Frontal cortex (tissue), 4 donors: ENCODE data around the gene UBQLNL. TPM values are rescaled to one million over a fixed set of nuclear protein-coding genes. Genes with fewer than 3 reads are reported as not detected.

ENCODE experiments used
- DNase-seq, 2 donors: peaks; one replicate each; pipeline ENCODE4 v3.0.0; 2012; ENCODE audit warnings: low spot score in 2 of 2
- FAIRE-seq: peaks from 2 replicates; lab custom pipeline; 2012; peaks lifted over from hg19 to GRCh38; lab: Jason Lieb, UNC
- total RNA-seq: library from RNA; depleted of rRNA; stranded (reverse); fragments of >200 nt; gene quantifications from one replicate; pipeline ENCODE4 v1.2.3, GENCODE V29; 2014
- donor health status: control.
- donor health status: control.
- donor health status: control.

Gene UBQLNL
- total RNA-seq, 1 donor from 2014 or later, result under 0.01 TPM

- FAIRE-seq, result no peak
- DNase-seq, result no peak
Observed at GRCh38 chr11:5508605-5509004, 7.9 kb downstream of the UBQLNL start.

- no peak for DNase-seq
- no peak for FAIRE-seq
Observed at GRCh38 chr11:5507933-5508305, 8.6 kb downstream of the UBQLNL start.

- DNase-seq (no peak), FAIRE-seq (no peak)
Observed at GRCh38 chr11:5507177-5507932, 9.1 kb downstream of the UBQLNL start.

- DNase-seq, result no peak
- no peak for FAIRE-seq
Observed at GRCh38 chr11:5505363-5506048, 11.0 kb downstream of the UBQLNL start.

- DNase-seq (no peak), FAIRE-seq (no peak)
Observed at GRCh38 chr11:5504403-5504921, 12.0 kb downstream of the UBQLNL start.

- no peak for FAIRE-seq
- DNase-seq, result no peak
Observed at GRCh38 chr11:5500393-5500801, 16.1 kb downstream of the UBQLNL start.

- FAIRE-seq (no peak), DNase-seq (no peak)
Observed at GRCh38 chr11:5499671-5500070, 16.8 kb downstream of the UBQLNL start.

- no peak for DNase-seq
- FAIRE-seq, result no peak
Observed at GRCh38 chr11:5489576-5490357, 26.7 kb downstream of the UBQLNL start.

- no peak for FAIRE-seq
- DNase-seq, result no peak
Observed at GRCh38 chr11:5488798-5489399, 27.6 kb downstream of the UBQLNL start.

GRCh38 chr11:5488385-5488784, 28.1 kb downstream of the UBQLNL start, which contains the start of gene OR52D1:
OR52D1 (plus strand) TSS chr11:5488685; CDS start chr11:5488707, 22 bp downstream.
- no peak for FAIRE-seq
- DNase-seq, result no peak

GRCh38 chr11:5486421-5486820, 30.1 kb downstream of the UBQLNL start:
- DNase-seq (no peak), FAIRE-seq (no peak)

- FAIRE-seq (no peak), DNase-seq (no peak)
Observed at GRCh38 chr11:5486003-5486402, 30.5 kb downstream of the UBQLNL start.

GRCh38 chr11:5476186-5476819, 40.2 kb downstream of the UBQLNL start:
- peak; percentile 31 to 39 for DNase-seq
- no peak for FAIRE-seq

GRCh38 chr11:5473921-5474320, 42.6 kb downstream of the UBQLNL start:
- DNase-seq, result no peak
- no peak for FAIRE-seq

GRCh38 chr11:5467527-5467926, 49.0 kb downstream of the UBQLNL start:
- FAIRE-seq, result no peak
- no peak for DNase-seq

Other genes starting within 250 kb of the UBQLNL start
- gene HBE1, start 246.8 kb downstream of the UBQLNL start, total RNA-seq, result 15.1 TPM
- 0.41 TPM for gene OR51B4, start 214.8 kb downstream of the UBQLNL start, total RNA-seq
- gene OR51B2, start 192.4 kb downstream of the UBQLNL start, total RNA-seq, result 0.41 TPM
- gene OR51B5, start 173.2 kb downstream of the UBQLNL start, total RNA-seq, result 0.82 TPM
- not detected for gene OR51B6, start 165.2 kb downstream of the UBQLNL start, total RNA-seq
- not detected for gene OR51M1, start 132.9 kb downstream of the UBQLNL start, total RNA-seq
- not detected for gene OR51Q1, start 94.6 kb downstream of the UBQLNL start, total RNA-seq
- gene OR51I1, start 75.2 kb downstream of the UBQLNL start, total RNA-seq, result not detected
- gene OR51I2, start 67.4 kb downstream of the UBQLNL start, total RNA-seq, result not detected
- gene OR52D1, start 28.0 kb downstream of the UBQLNL start, total RNA-seq, result not detected
- gene UBQLN3, start 6.7 kb downstream of the UBQLNL start, total RNA-seq, result under 0.01 TPM
- 0.41 TPM for gene OR52H1, start 31.8 kb upstream of the UBQLNL start, total RNA-seq
- not detected for gene OR52B6, start 64.2 kb upstream of the UBQLNL start, total RNA-seq
- 0.41 TPM for gene TRIM6, start 79.9 kb upstream of the UBQLNL start, total RNA-seq
- gene TRIM34, start 108.3 kb upstream of the UBQLNL start, total RNA-seq, result 1.6 TPM
- gene TRIM5, start 168.4 kb upstream of the UBQLNL start, total RNA-seq, result 4.5 TPM
- 9.4 TPM for gene TRIM22, start 173.1 kb upstream of the UBQLNL start, total RNA-seq
- gene OR56B1, start 219.7 kb upstream of the UBQLNL start, total RNA-seq, result not detected
- not detected for gene OR52N4, start 237.5 kb upstream of the UBQLNL start, total RNA-seq